Cerebellar cortex (tissue), 1 donor: ENCODE results near the gene ZSWIM4.
"Not testable (repeated sequence)": the region's sequence is repeated elsewhere in the genome, so short reads cannot be mapped to it uniquely, and the experiment has no call there.

Experiments
- DNase-seq: peaks from one replicate; pipeline ENCODE4 v3.0.0-alpha.2; 2015; ENCODE audit warnings: low spot score

Gene ZSWIM4

DNA sequence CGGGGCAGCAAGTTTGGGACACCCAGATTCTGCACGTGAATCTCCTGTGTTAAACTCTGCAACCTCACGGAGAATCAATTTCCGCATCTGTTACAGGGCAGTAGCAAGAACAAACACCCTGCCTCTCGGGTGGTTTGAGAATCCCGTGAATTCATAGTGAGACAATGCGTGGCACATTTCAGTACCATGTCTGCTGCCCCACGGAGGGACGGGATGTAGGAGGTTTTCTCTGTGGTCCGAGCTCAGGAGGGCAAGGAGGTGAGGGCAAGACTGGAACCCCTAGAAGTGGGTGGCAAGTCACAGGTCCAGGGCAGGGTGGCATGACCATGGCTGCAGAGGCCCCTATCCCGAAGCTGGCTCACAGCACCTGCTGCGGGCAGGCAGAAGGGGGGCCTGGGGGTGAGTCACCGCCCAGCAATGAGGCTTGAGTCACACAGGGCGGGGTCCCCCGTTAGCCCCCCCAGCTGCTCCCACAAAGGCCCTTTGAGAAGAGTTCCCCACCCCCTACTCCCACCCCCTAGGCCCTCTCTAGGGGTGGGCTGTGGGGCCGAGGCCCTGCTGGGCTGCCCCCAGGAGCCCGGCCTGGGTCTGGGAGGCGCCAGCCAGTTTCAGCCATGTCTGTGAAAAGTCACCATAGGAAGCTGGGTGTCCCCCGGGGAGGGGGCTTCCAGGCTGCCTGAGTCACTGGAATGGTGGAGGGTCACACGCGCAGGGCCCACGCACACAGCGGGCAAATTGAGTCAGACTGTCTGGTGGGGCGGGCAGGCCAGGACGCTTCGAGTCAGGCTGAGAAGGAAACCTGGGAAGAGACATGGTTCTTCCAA, 55.9 kb downstream of the ZSWIM4 start:
- peak; percentile 72 for DNase-seq

DNA sequence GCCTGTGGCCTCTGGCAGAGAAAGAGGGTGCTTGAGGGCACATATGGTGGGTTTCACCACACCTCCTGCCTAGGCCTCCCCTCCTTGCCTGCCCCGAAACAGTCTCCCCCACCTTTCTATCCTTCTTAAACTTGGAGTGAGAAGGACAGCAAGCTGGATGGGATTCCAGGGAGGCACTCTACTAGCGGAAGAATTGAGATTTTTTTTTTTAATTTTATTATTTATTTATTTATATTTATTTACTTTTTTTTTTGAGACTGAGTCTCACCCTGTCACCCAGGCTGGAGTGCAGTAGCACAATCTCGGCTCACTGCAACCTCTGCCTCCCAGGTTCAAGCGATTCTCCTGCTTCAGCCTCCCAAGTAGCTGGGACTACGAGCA, 56.5 kb downstream of the ZSWIM4 start:
- DNase-seq: not testable (repeated sequence)

DNA sequence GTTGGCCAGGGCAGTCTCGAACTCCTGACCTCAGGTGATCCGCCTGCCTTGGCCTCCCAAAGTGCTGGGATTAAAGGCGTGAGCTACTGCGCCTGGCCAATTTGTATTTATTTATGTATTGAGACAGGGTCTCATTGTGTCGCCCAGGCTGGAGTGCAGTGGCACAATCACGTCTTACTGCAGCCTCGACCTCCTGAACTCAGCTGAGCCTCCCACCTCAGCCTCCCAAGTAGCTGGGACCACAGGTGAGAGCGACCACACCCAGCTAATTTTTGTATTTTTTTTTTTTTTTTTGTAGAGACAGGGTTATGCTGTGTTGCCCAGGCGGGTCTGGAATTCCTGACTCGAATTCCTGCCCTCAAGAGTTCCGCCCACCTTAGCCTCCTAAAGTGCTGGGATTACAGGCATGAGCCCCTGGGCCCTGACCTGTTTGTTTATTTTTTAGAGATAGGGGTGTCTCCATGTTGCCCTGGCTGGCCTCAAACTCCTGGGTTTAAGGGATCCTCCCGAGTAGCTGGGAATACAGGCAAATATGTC, 57.0 kb downstream of the ZSWIM4 start:
- not testable (repeated sequence) for DNase-seq

DNA sequence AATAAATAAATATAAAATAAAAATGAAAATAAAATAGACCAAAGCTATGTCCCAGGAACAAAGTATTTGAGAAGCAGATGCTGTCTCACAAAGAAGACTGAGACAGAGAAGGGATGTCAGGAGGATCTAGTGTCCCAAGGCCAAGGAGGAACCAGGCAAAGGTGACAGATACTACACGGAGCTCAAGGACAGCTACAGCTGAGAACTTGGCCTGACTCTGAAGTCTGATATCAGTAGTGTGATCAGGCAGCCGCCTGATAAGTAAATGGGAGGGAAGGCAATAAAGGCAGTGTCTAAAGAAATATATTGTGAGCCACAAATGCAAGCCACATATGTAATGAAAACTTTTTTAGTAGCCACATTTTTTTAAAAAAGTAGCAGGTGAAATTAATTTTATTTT, 61.3 kb downstream of the ZSWIM4 start:
- DNase-seq: no peak

DNA sequence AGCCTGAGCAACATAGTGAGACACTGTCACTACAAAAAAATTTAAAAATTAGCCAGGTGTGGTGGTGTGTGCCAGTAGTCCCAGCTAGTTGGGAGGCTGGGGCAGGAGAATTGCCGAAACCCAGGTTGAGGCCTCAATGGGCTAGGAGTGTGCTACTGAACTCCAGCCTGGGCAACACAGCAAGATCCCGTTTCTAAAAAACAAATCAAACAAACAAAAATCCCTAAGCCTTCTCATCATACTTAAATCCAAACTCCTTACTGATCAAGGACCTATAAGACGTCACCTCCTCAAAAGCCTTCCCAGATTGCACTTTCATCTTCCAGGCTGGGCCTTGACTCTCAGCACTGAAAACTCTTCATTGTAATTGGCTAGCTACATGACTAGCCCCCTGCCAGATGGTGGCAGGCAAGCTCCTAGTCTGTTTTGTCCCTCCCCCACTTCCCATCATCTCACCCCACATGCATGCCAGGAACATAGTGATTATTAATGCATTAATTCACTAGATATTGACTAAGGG, 64.2 kb downstream of the ZSWIM4 start:
- no peak for DNase-seq

DNA sequence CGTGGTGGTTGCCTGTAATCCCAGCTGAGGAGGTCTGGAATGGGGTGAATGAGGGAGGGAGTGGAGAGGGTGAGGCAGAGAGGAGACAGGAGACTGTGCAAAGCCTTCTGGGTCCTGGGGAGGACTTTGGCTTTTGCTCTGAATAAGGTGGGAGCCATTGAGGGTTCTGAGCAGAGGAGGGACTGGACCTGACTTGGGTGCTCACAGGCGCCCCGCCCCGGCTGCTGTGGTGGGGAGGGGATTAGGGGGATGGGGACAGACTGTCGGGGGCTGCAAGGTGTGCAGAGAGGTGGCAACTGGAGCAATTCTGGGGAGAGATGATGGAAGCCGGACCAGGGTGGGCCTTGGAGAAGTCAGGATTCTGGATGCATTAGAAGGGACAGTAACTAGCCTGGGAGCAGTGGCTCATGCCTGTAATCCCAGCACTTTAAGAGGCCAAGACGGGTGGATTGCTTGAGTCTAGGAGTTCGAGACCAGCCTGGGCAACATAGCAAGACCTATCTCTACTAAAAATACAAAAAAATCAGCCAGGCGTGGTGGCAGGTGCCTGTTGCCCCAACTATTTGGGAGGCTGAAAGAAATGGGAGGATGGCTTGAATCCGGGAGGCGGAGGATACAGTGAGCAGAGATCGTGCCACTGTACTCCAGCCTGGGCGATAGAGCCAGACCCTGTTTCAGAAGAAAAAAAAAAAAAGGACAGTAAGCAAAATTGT, 65.6 kb downstream of the ZSWIM4 start:
- no peak for DNase-seq

DNA sequence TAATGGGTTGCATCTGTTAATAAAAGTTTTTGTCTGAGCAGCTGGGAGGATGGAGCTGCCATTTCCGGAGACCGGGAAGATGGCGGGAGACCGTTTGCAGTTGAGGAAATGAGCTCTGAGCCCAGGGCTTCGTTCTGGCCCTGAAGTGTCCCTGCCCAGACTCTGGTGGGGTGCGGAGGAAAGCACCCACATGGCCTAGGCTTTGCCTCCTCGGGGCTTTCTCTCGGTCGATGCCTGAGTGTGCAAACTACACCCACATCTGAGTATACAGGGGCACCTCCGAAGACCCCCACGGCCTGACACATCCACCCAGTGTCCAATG, 66.1 kb downstream of the ZSWIM4 start:
- no peak for DNase-seq

DNA sequence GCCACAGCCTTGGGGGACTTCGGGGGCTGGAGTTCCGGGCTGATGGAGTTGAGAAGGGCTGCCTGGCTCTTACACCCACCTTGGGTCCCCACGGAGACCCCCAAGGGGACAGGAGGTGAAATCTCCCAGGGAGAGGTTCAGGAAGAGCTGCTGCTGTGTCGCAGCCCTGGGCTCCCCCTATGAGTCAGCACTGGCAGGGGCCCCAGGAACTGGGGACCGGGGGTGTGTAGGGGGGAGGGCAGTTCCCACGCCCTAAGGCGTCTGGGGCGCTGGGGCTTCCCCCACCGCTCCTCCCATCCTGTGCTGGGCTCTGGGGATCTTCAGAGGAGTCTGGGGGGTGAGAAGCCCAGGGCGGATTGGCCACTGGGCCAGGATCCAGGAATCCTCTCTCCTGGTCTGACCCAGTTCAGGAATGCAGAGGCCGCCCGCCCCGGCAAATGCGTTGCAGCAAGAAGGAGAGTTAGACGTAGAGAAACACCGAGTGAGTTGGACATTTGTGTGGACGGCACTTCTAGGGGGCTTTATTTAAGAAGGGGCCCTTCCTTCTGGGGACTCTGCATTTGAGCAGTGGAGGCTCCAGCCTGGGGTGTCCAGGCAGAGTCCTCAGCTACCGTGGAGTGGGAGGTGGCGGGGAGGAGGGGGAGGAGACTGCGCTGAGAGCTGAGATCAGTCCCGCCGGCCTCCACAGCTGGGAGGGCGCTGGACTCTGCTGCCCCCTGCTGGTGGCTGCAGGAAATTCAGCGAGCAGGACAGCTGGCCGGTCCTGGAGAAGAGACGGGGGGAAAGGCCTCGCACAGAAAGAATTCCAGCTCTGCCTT, 66.7 kb downstream of the ZSWIM4 start:
- peak; percentile 89 for DNase-seq

DNA sequence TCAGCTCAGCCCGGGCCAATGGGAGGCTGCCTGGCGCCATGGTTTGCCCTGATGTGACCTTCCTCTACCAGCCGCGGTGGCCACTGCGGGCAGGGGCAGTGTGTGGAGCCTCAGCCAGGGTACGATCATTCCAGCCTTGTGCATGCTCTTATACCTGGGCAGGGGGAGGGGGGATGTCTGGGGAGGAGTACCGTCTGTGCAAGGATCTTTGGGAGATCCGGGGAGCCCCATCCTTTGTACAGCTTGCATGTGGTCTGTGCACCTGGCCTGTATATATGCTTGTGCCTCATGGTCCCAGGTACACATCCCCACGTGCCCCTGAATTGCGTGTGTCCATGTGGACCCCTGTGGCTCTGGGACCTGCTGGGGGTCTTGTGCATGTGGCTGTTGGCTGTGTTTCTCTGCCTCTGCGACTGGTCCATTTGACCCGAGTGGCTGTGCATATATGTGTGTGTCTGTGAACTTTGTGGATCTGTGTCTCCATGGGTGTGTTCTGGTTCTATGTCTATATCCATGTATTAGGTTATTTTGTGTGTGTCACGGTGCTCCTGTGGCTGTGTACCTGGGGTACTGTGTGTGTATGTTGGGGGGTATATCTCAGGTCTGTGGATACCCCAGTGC, 68.9 kb downstream of the ZSWIM4 start:
- DNase-seq: no peak

DNA sequence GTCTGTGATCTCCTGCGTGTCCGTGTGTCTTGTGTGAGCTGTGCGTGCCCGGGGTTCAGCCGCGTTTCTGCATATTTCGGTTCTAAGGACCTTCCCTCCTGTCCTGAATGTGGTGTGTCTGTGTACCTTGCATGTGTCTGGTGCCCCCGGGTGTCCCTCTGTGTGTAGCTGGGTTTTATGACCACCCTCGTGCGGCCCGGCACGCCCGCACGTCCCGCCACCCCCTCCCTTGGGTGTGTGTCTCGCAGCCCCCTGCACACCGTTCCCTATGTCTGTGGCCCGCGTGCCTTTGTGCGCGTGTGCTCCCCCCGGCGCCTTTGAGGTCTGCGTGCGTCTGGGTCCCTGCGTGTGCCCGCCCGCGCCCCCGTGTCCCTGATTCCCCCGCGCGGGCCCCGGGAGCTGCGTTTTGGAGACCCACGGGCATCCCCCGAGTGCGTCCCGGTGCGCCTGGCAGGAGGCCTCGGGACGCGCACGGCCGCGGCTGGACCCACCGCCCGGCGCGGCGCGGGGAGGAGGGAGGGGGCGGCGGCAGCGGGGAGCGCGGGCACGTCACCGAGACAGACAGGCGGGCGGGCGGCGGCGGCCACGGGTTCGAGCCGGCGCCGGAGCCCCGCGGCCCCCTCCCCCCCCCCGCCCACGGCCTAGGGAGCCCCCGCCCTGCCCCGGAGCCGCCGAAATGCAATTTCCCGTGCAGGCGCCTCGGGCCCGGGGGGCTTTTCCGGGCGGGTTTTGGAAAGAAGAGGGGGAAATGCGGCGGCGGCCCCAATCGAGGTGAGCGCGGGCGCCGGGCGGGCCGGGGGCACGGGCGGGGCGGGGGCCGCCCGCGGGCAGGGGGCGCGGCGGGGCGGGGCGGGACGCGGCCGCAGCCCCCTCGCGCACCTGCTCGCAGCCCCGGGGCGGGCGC, 69.7 kb downstream of the ZSWIM4 start:
- no peak for DNase-seq

DNA sequence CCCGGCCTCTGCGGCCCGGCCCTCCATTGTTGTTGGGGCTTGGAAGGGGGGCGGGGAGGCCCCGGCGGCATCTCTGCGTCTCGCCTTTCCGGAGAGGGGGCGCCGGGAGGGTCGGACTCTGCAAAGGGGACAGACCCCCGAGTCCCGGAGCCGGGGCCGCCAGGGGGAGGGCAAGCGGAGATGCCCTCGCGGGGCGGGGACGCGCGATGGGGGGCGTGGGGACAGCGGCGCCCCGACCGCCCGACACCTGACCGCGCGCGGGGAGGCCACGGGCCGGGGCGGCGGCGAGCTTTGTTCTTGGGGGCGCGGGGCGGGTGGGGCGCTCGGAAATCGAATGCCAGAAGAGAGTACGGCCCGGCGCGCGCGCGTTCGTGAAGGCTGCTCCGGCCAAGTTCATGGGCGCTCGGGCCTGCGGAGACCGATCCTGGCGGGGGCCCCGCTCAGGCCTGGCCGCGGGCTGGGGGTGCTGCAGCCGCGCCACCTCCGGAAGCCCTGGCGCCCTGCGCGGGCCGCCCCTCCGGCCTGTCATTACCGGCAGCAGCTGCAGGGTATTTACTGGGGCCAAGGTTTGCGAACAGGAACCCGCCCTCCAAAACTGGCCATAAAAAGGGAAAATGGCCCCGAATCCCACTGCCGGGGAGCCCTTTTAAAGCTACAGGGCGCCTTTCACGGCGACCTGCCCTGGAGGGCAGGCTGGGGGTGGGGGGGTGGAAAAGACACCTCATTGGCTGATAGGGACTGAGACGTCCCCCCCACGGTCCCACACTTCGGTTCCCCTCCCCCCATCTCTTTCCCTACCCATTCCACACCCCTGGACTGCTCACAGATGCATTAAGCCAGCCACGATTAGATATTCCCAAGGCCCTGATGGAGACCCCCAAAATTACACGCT, 70.6 kb downstream of the ZSWIM4 start:
- peak; percentile 57 for DNase-seq

DNA sequence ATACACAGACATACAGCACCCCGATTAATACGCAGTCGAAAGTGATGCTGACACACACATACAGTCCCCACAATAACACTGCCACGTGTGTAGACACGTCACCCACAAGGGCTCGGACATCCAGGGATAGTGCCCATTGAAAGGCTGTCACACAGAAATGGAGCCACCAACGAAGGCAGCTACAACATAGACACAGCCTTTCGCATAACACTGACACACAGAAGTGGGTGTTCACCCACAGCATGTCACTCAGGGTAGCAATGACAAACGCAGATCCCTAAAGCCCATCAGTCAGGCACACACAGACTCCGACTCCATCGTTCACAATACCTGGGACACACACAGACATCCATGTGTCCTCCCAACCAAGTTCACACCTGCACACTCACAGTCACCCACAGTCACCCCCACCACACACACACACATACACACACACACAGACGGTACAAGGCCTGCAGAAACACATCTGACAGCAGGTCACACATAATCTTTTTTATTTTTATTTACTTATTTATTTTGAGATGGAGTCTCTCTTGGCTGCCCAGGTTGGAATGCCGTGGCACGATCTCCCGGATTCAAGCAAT, 71.3 kb downstream of the ZSWIM4 start:
- DNase-seq: no peak

DNA sequence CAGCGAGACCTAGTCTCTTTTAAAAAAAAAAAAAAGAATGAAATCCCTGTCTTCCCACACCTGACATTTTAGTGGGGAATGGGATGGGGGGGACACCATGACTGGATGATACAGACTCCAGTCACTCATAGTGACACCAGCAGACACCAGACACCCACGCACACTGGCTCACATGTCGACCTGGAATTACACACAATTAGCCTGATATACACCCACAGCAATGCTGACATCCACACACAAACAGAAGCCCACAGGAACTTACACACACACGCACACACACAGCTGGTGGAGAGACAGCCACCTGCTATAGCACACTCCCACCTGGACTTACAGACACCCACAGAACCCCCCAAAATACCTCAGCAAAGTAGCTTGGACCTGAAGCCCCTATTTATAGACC, 73.4 kb downstream of the ZSWIM4 start:
- no peak for DNase-seq

DNA sequence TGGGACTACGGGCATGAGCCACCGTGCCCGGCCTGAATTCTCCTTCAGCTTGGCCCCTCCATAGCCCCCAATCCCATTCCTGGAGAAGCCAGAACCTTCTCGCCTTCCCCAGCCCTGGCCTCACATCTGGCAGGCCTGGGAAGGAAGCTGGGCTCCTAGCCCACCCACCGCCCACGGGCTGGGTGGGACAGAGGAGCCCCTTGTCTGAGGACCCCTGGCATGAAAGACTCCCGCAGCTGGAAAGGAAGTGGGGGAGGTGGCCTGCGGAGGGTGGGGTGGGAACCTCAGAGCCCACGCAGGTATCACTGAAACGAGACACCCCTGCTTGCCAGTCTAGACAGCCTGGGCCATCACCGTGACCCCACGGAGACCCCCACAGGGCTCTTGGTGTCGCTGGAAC, 74.0 kb downstream of the ZSWIM4 start:
- no peak for DNase-seq

DNA sequence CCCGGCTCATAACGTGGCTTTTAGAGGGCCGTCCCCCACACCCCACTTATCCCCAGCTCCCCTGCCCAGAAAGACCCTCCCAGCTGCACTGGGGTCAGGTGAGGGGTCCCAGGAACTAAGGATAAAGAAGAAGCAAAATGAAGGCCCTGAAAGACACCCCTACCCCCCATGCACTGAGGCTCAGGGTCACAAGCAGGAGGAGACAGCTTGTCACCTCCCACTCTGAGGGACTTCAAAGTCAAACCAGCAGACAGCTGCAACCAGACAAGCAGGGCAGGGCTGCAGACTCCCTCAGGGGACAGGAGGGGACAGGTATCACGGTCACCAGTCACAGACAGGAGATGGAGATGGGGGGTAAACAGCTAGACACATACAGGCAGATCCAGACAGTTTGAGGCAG, 75.6 kb downstream of the ZSWIM4 start:
- no peak for DNase-seq

DNA sequence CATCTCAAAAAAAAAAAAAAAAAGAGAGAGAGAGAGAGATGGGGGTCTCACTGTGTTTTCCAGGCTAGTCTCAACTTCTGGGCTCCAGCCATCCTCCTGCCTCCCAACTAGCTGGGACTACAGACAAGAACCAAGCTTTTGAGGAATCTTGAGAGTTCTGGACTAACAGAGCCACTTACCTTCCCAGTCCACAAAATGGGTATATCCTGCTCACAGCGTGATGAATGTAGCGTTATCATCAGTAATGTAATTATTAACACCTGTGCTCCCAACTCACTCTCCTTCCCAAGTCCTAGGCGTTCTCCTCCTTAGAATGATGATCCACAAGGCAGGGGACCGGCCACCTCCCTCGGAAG, 77.1 kb downstream of the ZSWIM4 start:
- no peak for DNase-seq

DNA sequence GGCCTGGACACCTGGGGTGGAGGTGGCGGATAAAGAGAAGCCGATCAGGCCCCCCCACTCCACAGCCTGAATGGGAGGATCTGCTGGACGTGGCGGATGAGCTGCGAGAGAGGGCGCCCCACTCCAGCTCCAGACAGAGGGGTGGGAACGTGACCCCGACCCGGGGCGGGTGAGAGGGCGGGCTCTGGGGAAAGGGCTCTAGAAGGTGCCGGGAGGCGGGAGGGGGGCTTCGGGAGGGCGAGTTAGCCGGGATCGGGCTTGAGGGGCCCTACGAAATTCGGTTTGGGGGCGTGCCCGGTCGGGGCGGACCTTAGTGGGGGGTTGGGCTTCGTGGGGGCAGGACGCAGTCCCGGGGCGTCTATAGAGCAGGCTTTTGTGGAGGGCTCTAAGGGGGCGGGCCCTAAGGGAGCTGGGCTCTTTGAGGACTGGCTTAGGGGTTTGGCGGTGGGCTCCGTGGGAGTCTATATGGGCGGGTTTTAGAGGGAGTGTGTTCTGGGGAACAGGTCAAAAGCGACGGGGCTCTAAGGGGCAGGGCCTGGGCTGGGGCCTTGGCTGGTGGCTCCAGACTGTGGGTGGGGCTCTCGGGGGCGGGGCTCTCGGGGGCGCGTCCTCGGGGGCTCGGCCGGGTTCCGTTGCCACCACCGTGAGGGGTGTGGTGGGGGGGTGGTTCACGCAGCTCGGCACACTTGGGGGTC, 77.6 kb downstream of the ZSWIM4 start:
- DNase-seq: peak; percentile 66

DNA sequence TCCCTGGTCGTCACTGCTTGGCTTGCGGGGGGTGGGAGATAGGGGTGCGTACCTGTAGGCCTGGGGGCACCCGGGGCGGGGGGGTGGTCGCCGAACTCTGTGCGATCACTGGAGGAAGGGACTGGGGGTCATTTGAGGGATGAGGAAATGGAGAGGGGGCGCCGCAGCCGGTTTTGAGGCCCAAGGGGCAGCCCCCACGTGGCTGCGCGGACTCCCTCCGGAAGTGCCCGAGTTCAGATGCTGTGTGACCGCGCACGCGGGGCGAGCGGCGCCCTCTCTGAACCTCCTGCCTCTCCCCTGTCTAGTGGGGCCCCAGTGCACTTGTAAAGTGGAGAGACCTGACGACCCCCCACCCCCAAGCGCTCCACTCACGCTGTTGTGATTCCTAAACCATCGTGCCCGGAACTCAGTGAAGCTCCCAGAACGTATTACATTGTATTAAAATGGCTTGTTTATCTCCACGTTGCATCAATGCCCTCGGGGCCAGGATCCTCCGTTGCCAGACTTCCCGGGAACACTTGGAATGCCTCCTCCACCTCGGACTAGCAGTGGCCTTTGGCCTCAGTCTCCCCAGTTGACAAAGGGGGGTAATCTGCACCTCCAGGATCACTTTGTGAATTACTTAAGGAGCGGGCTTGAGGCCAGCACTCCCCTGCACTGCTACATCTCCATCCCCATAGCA, 78.7 kb downstream of the ZSWIM4 start:
- DNase-seq: no peak
